Transverse colon (tissue), 4 donors: ENCODE data around the gene SSU72. TPM values are rescaled to one million over a fixed set of nuclear protein-coding genes. Genes with fewer than 3 reads are reported as not detected.

Source experiments
- DNase-seq: peaks from one replicate; pipeline ENCODE4 v3.0.0-alpha.2; 2019
- H3K27ac ChIP-seq, 4 donors: fragments of 200-600 bp; sonication (generic); 2 replicates each; pipeline ENCODE4 v1.5.1; 2016 to 2018; ENCODE audit warnings: inconsistent platforms in 4 of 4
- H3K27me3 ChIP-seq: fragments of 200-600 bp; sonication (generic); 2 replicates; pipeline ENCODE4 v1.5.1; 2017; ENCODE audit warnings: inconsistent platforms
- H3K36me3 ChIP-seq, 4 donors: fragments of 200-600 bp; sonication (generic); 2 replicates each; pipeline ENCODE4 v1.5.1; 2017 to 2019; ENCODE audit warnings: inconsistent platforms in 4 of 4
- H3K4me1 ChIP-seq, 4 donors: fragments of 200-600 bp; sonication (generic); 2 replicates each; pipeline ENCODE4 v1.5.1; 2017 to 2020; ENCODE audit warnings: inconsistent platforms in 4 of 4
- H3K4me3 ChIP-seq, 4 donors: fragments of 200-600 bp; sonication (generic); 1 replicate in 1 of 4; 2 replicates in 3 of 4; pipeline versions ENCODE4 v1.5.1 to v1.6.1; 2017 to 2019; ENCODE audit warnings: inconsistent platforms in 4 of 4
- H3K9me3 ChIP-seq, 2 donors: fragments of 200-600 bp; sonication (generic); 2 replicates each; pipeline ENCODE4 v1.5.1; 2017 to 2019; ENCODE audit warnings: inconsistent platforms in 2 of 2
- EP300 ChIP-seq: sonication (generic); formaldehyde crosslinking; IDR thresholded peaks from one replicate; pipeline ENCODE4 v1.6.1; 2017; ENCODE audit warnings: antibody characterized with exemption, low read depth
- POLR2A ChIP-seq: fragments of 450-650 bp; IDR thresholded peaks from one replicate; pipeline ENCODE4 v1.6.1; 2016; ENCODE audit warnings: antibody characterized with exemption, mild to moderate bottlenecking, moderate library complexity
- POLR2AphosphoS5 ChIP-seq, 3 donors: sonication (generic); formaldehyde crosslinking; IDR thresholded peaks; one replicate each; pipeline ENCODE4 v1.6.1; 2016; ENCODE audit warnings: antibody characterized with exemption in 3 of 3
- whole genome bisulfite sequencing, 2 donors: methylation state at CpG; one replicate each; pipeline ENCODE4 v1.1.5; 2018; ENCODE audit warnings: low coverage in 1 of 2; 5-methylcytosine and 5-hydroxymethylcytosine counted together
- in situ Hi-C, 4 donors: fragments of 200-750 bp; cut with MboI; loops; one replicate each; pipeline versions ENCODE4 v1.15.0 to v1.15.1; 2017; ENCODE audit warnings: low sequenced_read_pairs in 3 of 4, low pct_ligation_motif_present in 1 of 4, low pct_unique_long_range_greater_than_20kb in 1 of 4
- intact Hi-C: fragments of 100-400 bp; cut with DNase I; formaldehyde crosslinking; loops from one replicate; pipeline ENCODE4 v1.15.1; 2023; ENCODE audit warnings: low total_unique reads
- total RNA-seq, 4 donors: library from RNA; depleted of rRNA; stranded (reverse); fragments of >200 nt; gene quantifications; one replicate each; pipeline ENCODE4 v1.1.0, GENCODE V29; 2016
- TF ChIP-seq, protein P1 (sequence below), 5 experiments: fragments of 200-600 bp in 3 of 5; fragments of 450-650 bp in 2 of 5; sonication (generic) in 3 of 5; IDR thresholded peaks; 1 replicate in 2 of 5; 2 replicates in 3 of 5; pipeline ENCODE4 v1.5.1; 2016 to 2017; ENCODE audit warnings: antibody characterized with exemption in 5 of 5, inconsistent platforms in 3 of 5, mild to moderate bottlenecking in 2 of 5, moderate library complexity in 1 of 5

SSU72 gene
- total RNA-seq, 4 donors from 2014 or later: 95.0 to 162 (median 136) TPM

DNA sequence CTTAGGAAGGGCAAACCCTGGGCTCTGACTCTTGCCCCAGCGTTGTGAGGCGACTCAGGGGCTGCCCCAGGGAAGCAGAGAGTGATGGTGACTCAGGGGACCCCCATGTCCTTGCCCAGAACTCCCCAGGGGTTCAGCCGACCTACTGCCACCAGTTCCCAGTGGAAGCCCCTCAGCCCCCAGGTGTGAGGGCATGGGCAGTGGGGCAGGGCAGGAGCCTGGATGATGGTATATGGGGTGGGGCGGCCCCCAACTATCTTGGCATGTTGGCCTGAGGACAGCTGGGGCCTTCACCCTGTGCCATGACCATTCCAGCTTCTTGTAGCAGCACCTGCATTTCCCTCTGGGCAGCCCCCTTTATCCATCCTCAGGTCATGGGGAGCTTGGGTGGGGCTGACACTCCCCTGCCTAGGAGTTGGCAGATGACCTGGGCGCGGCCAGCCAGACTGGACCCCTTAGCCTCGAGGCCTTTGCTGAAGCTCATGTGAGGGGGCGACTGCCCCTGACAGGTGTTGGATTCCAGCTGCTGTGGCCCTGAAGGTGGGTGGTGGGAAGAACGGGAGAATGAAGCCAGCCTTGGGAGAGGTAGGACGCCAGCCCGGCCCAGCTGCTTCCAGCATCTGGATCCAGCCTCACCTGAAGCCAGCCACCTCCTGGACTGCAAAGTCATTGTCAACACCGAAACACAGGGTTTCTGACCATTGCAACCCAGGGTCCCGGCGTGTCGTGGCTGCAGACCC is 27.1 kb upstream of the SSU72 start:
- Histone ChIP-seq H3K9me3 (no peaks in the 10 kb centered on the region), H3K4me3 (no peak overlapping the region), H3K36me3 (no peaks in the 10 kb centered on the region), H3K4me1 (peaks cover 5 to 15% (median 10%) of the 10 kb centered on the region in 4 donors), H3K27ac (no peak overlapping the region), H3K27me3 (peaks cover 56% of the 10 kb centered on the region)
- 88 to 100% methylated on average over 4 to 11 of the region's 15 CpGs for WGBS, 2 donors
- DNase-seq: no peak
- in situ Hi-C loops (no loop called here), intact Hi-C loops (no loop called here)
- TF ChIP-seq, protein P1, sequence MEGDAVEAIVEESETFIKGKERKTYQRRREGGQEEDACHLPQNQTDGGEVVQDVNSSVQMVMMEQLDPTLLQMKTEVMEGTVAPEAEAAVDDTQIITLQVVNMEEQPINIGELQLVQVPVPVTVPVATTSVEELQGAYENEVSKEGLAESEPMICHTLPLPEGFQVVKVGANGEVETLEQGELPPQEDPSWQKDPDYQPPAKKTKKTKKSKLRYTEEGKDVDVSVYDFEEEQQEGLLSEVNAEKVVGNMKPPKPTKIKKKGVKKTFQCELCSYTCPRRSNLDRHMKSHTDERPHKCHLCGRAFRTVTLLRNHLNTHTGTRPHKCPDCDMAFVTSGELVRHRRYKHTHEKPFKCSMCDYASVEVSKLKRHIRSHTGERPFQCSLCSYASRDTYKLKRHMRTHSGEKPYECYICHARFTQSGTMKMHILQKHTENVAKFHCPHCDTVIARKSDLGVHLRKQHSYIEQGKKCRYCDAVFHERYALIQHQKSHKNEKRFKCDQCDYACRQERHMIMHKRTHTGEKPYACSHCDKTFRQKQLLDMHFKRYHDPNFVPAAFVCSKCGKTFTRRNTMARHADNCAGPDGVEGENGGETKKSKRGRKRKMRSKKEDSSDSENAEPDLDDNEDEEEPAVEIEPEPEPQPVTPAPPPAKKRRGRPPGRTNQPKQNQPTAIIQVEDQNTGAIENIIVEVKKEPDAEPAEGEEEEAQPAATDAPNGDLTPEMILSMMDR (IDR thresholded peaks at IDR 0.05): no peak
- TF ChIP-seq EP300 (no peak), POLR2AphosphoS5 (IDR thresholded peaks at IDR 0.05) (no peak)

DNA sequence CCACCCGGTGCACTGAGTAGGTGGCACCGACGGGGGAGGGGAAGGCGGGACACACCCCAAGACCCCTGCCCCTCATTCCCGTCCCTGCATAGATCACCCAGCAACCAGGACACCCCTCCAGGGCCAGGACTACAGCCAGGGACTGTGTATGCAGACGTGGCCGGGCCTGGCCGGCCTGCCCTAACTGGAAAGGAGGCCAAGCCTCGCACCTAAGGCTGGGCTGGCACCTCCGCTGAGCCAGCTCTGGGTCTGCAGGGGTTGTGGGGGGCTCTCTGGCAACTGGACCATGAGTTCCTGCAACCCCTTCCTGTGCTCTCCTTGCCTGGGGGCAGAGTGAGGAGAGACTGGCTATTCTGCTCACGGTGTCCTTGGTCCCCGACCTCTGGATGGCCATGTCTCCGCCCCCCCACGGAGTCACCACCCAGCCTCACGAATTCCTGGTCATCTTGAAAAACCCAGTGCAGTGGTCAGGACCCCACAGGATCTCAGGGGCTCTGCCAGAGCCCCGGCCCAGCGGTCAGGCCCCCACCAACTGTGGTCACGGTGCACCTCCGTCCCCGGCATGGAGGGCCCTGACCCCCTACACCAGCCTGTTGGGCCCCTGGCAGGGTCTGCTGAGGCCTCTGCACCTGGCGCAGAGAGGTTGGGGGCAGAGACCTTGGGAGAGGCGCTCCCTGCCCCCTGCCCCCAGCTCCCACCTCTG is 26.3 kb upstream of the SSU72 start:
- peaks cover 5 to 15% (median 10%) of the 10 kb centered on the region in 4 donors for H3K4me1 ChIP-seq
- no peaks in the 10 kb centered on the region for H3K36me3 ChIP-seq
- H3K27me3 ChIP-seq: peaks cover 63% of the 10 kb centered on the region
- no peak overlapping the region for H3K27ac ChIP-seq
- no peak for DNase-seq
- in situ Hi-C loops: no loop called here
- 69% methylated on average over 17 of the region's 22 CpGs; no CpG with 5 or more reads in 1 of the 2 donors for WGBS, 2 donors
- intact Hi-C loops: no loop called here
- H3K4me3 ChIP-seq: no peak overlapping the region
- TF ChIP-seq POLR2A (no peak), EP300 (no peak), POLR2AphosphoS5 (IDR thresholded peaks at IDR 0.05) (no peak)
- TF ChIP-seq, protein P1 (IDR thresholded peaks at IDR 0.05): no peak
- H3K9me3 ChIP-seq: no peaks in the 10 kb centered on the region

DNA sequence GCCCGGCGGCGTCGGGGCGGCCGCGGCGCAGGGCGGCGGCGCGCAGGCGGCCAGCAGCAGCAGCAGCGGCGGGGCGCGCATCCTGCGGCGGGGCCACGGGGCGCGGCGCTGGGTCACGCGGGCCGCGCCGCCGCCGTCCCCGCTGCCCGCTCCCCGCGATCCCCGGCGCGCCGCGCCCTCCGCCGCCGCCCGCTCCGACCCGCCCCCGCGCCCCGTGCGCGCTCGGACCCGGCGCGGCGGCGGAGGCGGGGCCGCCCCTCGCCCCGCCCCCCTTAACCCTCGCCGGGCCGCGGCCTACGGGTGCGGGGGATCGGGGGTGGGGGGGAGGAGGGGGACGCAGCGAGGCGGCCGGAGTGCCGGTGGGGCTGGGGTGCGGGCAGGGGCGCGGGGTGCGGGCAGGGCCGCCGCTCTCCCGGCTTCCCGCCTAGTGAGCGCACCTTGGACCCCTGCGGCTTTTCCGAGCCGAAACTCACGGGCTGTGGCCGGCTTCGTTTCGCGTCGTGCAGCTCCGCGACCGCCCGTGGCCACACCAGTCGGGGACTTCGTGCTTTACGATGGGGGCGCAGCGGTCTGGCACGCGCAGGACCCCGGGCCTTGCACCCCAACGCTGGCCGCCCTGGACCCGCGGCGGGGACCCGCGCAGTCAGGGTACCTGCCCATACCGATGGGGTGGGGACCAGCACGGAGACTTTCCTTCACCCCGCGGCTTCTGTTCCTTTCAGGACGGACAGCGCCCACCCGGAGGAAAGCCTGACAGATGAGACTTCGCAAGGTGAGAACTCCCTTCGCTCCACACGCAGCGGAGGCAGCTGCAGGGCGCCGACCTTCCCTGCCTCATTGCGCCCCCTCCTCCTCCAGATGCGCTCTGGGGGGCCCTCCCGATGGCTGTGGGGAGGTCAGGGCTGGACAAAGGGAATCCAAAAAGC is 25.5 kb upstream of the SSU72 start, which contains the start of gene FNDC10:
Gene FNDC10, minus strand, starts transcription at position 201 of the 926 bp plus-strand sequence. Its CDS starts 120 bp downstream, at position 81.
- in situ Hi-C loops (no loop called here), intact Hi-C loops (no loop called here)
- peak within 1 kb of the TSS; percentile 13 to 52 (median 34) for H3K4me3 ChIP-seq
- no peak for TF ChIP-seq EP300
- no peak for TF ChIP-seq POLR2AphosphoS5 (IDR thresholded peaks at IDR 0.05)
- TF ChIP-seq, protein P1 (IDR thresholded peaks at IDR 0.05): no peak
- no peak for TF ChIP-seq POLR2A
- H3K4me1 ChIP-seq: peaks cover 5 to 15% (median 10%) of the 10 kb centered on the region in 4 donors
- WGBS, 2 donors: 15% methylated on average over 29 of the region's 125 CpGs; no CpG with 5 or more reads in 1 of the 2 donors
- peaks cover 65% of the 10 kb centered on the region for H3K27me3 ChIP-seq
- no peak for DNase-seq
- no peak within 1 kb of the TSS for H3K27ac ChIP-seq
- H3K36me3 ChIP-seq: no peaks in the 10 kb centered on the region
- H3K9me3 ChIP-seq: no peaks in the 10 kb centered on the region
